GM12878 (cell line): ENCODE measurements around the gene PSMD8.

ENCODE experiments used
- RCOR1 ChIP-seq: conservative IDR thresholded peaks from 2 replicates; pipeline ENCODE4 v1.6.1; 2012; ENCODE audit warnings: low read depth, low read length, improper control_type of control experiment
- SP1 ChIP-seq: IDR thresholded peaks from one replicate; pipeline ENCODE4 v1.6.1; 2011; ENCODE audit warnings: low read depth, low read length
- ZBTB4 ChIP-seq: fragments of 450-650 bp; formaldehyde crosslinking; IDR thresholded peaks from 2 replicates; pipeline ENCODE4 v1.4.0; 2022; ENCODE audit warnings: mild to moderate bottlenecking, moderate library complexity

DNA sequence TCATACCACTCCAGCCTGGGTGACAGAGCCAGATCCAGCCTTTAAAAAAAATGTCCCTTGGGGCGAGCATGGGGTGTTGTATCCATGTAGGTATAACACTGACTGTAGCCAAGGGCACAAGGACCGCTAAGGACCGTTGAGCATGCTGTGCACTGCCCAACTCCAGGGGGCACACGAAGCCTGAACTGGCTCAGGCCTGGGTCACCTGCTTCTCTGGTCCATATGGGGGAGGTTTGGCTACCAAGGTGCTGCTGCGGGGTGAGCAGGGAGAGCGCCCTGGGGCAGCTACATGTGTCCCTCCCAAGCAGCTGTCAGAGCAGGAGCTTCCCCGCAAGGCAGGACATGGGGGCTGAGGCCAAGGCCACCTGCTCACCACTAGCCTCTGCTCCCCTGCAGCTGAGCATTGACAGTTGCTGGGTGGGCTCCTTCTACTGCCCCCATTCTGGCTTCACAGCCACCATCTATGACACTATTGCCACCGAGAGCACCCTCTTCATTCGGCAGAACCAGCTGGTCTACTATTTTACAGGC, 22.4 kb upstream of the PSMD8 start:
- TF ChIP-seq ZBTB4 (no peak), SP1 (no peak), RCOR1 (no peak)
